Erythroblast (primary cell): ENCODE results near the gene LAYN.

Experiments used
- DNase-seq, 2 experiments: peaks; one replicate each; lab custom pipeline; 2025; lab: John Stamatoyannopoulos, UW
- GATA1 ChIP-seq: IDR thresholded peaks from 2 replicates; pipeline ENCODE4 v1.6.1; 2011; ENCODE audit warnings: low read depth, mild to moderate bottlenecking, control low read depth, low read length, moderate library complexity
- POLR2A ChIP-seq: IDR thresholded peaks from 2 replicates; pipeline ENCODE4 v1.6.1; 2011; ENCODE audit warnings: mild to moderate bottlenecking, low read length

Gene LAYN

GRCh38 chr11:111540114-111540936 is at the start of gene LAYN:
Gene LAYN (plus strand): TSS chr11:111540720. CDS start chr11:111540844, 124 bp downstream.
- DNase-seq, result peak in 1 of 2 experiments; percentile 16
- no peak for TF ChIP-seq POLR2A
- TF ChIP-seq GATA1, result no peak

DNA sequence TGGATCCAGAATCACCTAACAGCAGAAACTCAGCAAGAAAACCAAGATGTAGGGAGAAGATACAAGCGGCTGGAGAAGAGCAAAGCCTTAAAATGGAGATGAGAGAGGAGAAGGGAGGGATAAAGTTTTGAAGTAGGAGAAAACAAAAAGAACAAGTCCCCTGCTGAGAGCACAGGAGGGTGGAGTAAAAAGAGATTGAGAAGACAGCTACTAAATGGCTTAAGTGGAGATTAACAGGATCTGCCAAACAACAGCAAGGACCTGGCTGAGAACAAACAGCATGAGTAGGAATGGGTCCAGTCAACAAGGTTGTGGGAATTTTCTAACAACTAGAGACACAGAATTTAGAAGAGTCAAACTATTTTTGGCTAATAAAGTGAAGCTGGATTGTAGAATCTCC is 46.5 kb upstream of the LAYN start:
- TF ChIP-seq GATA1 (no peak), POLR2A (no peak)
- no peak for DNase-seq

DNA sequence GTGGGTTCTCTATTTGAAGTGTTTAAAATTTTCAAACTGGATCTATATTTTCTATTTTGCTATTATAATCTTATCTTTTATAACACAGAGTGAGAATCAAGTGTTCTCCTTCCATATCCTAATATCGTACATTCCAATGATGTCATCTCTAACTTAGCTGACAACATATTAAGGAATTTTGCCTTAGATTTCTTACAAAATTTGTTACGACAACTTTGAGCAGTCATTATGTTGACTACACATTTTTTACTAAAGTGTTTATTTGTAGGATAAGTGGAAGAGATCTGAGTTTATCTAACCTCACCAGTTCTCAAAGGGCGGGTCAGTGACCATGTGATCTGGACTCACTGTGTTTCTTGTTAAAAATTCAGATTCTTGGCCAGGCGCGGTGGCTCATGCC is 41.0 kb upstream of the LAYN start:
- peak in 1 of 2 experiments; percentile 1 for DNase-seq
- no peak for TF ChIP-seq POLR2A
- TF ChIP-seq GATA1, result no peak

DNA sequence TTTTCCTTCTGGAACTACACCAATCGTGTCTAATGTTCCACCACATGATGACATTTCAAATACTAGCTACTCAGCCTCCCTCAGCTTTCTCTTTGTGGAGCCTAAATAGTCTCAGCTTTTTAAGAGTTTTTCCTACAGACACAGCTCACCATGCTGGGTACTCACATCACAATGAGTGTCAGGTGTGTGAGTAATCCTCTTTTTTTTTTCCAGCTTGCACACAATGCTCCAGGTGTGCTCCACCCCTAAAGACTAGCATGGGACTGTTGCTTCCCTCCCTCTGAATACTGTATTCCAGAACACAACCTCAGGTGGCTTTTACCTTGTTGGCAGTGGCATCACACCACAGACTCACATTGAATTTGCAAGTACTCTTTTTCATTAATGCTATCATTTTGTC is 40.0 kb upstream of the LAYN start:
- TF ChIP-seq POLR2A (no peak), GATA1 (no peak)
- no peak for DNase-seq

GRCh38 chr11:111502611-111503010 is 37.9 kb upstream of the LAYN start:
- DNase-seq, result no peak
- no peak for TF ChIP-seq GATA1
- TF ChIP-seq POLR2A, result no peak

DNA sequence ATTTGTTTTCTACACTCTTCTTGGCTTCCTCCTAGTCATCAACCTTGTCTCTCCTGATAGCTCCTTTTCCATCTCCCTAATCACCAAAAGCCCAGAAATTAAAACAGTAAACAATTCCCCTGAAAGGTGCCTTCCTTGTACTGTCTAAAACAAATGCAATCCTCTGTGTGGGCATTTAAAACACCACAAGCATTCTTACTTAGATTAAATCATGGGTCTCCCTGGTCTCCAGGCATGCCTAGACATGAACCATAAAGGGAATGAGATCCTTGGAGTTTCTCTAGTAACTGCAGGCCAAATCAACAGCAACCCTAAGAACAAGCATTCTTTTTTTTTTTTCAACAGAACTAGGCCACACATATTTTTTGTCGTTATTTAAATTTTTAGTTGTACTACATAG is 30.2 kb upstream of the LAYN start:
- DNase-seq, result no peak
- TF ChIP-seq POLR2A (no peak), GATA1 (no peak)

DNA sequence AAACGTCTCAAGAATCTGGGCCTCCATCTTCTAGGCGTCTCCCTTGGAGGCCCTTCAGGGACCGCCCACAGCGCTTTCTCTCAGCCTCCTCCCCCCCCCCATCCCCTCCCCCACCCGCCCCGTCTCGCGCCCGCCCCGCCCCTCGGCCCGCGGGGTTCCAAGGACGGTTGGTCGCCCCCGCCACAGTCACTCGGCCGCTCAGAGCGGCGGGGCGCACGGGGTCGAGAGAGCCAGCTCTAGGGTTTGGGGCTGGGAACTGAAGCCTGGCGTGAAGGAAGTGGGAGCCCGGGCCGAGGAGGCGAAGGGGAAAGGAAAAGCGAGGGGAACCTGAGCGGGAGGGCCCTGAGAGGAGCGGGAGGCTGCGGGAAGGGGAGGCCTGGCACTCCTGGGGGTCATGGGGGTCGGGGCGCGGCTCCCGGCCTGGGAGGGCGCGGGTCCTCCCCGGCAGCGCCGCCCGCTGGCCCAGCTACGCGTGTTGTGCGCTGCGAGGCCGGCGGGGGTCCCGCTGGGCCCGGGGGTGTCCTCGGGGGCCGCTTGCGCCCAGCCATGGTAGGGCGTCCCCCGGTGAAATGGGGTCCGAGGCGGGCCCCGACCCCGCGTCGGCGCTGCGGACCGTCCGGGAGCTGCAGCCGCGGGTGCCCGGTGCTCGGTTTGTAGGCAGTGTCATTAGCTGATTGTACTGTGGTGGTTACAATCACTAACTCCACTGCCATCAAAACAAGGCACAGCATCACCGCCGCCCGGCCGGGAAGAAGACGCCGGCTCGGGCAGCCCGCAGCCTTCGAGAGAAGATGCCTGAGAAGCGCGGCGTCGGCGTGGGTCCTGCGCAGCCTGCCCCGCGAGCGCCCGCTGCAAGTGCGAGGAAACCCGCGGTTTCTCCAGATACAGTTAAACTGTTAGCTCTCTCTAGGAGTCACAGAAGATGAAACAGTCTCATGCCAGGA is 28.0 kb upstream of the LAYN start, which contains the start of gene BTG4:
Gene BTG4 (minus strand): TSS at position 91 of the 944 bp plus-strand sequence. CDS start 13,610 bp downstream, outside the sequence.
- peak in 1 of 2 experiments; percentile 7 for DNase-seq

DNA sequence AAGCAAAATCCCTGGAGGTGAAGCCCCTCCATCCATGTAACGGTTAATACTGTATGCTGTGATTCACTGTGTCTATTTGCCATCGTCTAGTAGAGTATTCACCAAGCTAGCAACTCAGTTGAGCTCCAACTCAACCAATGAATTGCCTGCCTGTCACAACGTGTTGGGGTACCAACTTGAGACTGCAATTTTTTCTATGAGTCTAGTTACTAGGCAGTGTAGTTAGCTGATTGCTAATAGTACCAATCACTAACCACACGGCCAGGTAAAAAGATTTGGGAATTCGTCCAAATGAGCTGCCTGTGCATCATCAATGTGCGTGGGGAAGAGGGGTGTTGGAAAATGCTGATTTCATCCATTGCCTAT is 27.3 kb upstream of the LAYN start:
- DNase-seq, result no peak
- TF ChIP-seq POLR2A (no peak), GATA1 (no peak)

More for the DNA sequence above, 28.0 kb upstream of the LAYN start, which contains the start of gene BTG4:
- TF ChIP-seq GATA1 (no peak), POLR2A (no peak)

- TF ChIP-seq POLR2A (no peak), GATA1 (no peak)
- DNase-seq, result peak; percentile 9 to 19
Measured at GRCh38 chr11:111514216-111515031, 26.1 kb upstream of the LAYN start, which contains the start of gene HOATZ. Gene HOATZ (plus strand): TSS chr11:111514778. CDS start chr11:111514785, 7 bp downstream.

DNA sequence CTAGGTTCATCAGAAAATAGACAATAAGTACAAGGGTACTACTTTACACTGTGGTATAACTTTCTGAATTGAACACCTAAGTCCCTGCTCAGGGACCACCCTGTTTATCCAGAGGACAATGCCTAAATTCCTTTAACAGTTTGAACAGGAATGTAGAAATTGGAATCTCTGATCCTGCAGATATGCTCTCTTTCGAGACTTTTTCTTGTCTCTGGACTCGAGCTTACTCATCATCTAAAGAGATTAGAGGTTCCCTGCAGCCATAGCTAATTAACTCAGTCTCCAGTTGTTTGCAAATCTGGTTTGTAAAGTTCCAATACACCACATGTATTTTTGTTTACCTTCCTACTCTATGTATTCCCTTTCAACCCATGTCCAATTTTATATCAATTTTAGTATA is 24.9 kb upstream of the LAYN start:
- DNase-seq, result no peak
- TF ChIP-seq POLR2A (no peak), GATA1 (no peak)

DNA sequence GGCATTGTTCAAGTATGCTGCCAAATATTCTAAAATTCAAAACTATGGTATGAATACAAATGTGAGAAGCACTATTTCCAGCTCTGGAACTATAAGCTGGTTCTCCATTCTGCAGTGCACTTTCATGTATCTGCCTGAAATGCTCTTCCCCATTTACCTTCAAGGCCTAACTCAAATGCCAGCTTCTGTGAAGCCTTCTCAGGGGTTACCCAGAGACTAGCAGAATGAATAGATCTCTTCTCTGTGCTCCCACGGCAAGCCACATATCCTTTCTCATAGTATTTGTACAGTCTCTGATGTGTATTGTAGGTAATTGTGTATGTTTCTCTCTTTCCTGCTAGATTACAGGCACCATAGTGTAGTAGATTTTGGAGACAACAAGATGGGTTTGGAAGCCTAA is 21.9 kb upstream of the LAYN start:
- no peak for DNase-seq
- no peak for TF ChIP-seq GATA1
- TF ChIP-seq POLR2A, result no peak

- DNase-seq, result no peak
Measured at GRCh38 chr11:111520560-111520959, 20.0 kb upstream of the LAYN start.

GRCh38 chr11:111521135-111521534 is 19.4 kb upstream of the LAYN start:
- TF ChIP-seq POLR2A (no peak), GATA1 (no peak)
- DNase-seq, result no peak

More at GRCh38 chr11:111520560-111520959, 20.0 kb upstream of the LAYN start:
- TF ChIP-seq GATA1 (no peak), POLR2A (no peak)
